HepG2 (cell line): ENCODE data around the gene MYORG. TPM values are rescaled to one million over a fixed set of nuclear protein-coding genes. Genes with fewer than 3 reads are reported as not detected.

Experiments
- ARID4A ChIP-seq: sonication (generic); formaldehyde crosslinking; IDR thresholded peaks from 2 replicates; pipeline ENCODE4 v1.5.0; 2020; ENCODE audit warnings: mild to moderate bottlenecking, missing genetic modification reagents, borderline replicate concordance
- FOSL1 ChIP-seq: sonication (generic); formaldehyde crosslinking; IDR thresholded peaks from 2 replicates; pipeline ENCODE4 v1.9.0; 2021; ENCODE audit warnings: missing genetic modification reagents, borderline replicate concordance
- NFE2L1 ChIP-seq: sonication (generic); formaldehyde crosslinking; IDR thresholded peaks from 2 replicates; pipeline ENCODE4 v1.4.0; 2020; ENCODE audit warnings: missing genetic modification reagents, mild to moderate bottlenecking, borderline replicate concordance
- RERE ChIP-seq: IDR thresholded peaks from 2 replicates; pipeline ENCODE4 v1.6.1; 2016; ENCODE audit warnings: low read depth, missing genetic modification reagents, missing compliant biosample characterization
- RNF219 ChIP-seq: sonication (generic); formaldehyde crosslinking; IDR thresholded peaks from 2 replicates; pipeline ENCODE4 v1.5.0; 2020; ENCODE audit warnings: mild to moderate bottlenecking, missing genetic modification reagents
- SALL1 ChIP-seq: sonication (generic); formaldehyde crosslinking; IDR thresholded peaks from 2 replicates; pipeline ENCODE4 v1.8.0; 2022; ENCODE audit warnings: mild to moderate bottlenecking, missing genetic modification reagents
- SAP130 ChIP-seq: IDR thresholded peaks from 2 replicates; pipeline ENCODE4 v1.6.1; 2016; ENCODE audit warnings: low read depth
- SIX1 ChIP-seq: sonication (generic); formaldehyde crosslinking; IDR thresholded peaks from 2 replicates; pipeline ENCODE4 v1.4.0; 2020; ENCODE audit warnings: missing genetic modification reagents, borderline replicate concordance
- SRSF1 ChIP-seq: fragments of 200-400 bp; formaldehyde crosslinking; optimal IDR thresholded peaks from 2 replicates; pipeline ENCODE3; 2017; ENCODE audit warnings: mild to moderate bottlenecking, low read depth, low read length, moderate library complexity
- TCF7L2 ChIP-seq: IDR thresholded peaks from 2 replicates; pipeline ENCODE4 v1.6.1; 2011; ENCODE audit warnings: mild to moderate bottlenecking, low read depth, low read length, moderate library complexity
- ZFP36 ChIP-seq: fragments of 150-350 bp; IDR thresholded peaks from 2 replicates; pipeline ENCODE4 v1.6.1; 2018; ENCODE audit warnings: borderline replicate concordance, low read length, low read depth; ENCODE audit not compliant: partially characterized antibody
- ZNF17 ChIP-seq: sonication (generic); formaldehyde crosslinking; IDR thresholded peaks from 2 replicates; pipeline ENCODE4 v1.5.0; 2020; ENCODE audit warnings: mild to moderate bottlenecking, missing genetic modification reagents
- ZNF253 ChIP-seq: sonication (generic); formaldehyde crosslinking; IDR thresholded peaks from 2 replicates; pipeline ENCODE4 v1.8.0; 2022; ENCODE audit warnings: mild to moderate bottlenecking, missing genetic modification reagents, borderline replicate concordance
- ZNF460 ChIP-seq: sonication (generic); formaldehyde crosslinking; IDR thresholded peaks from 2 replicates; pipeline ENCODE4 v1.5.1; 2020; ENCODE audit warnings: missing genetic modification reagents, mild to moderate bottlenecking, borderline replicate concordance
- ZNF567 ChIP-seq: sonication (generic); formaldehyde crosslinking; IDR thresholded peaks from 2 replicates; pipeline ENCODE4 v1.8.1; 2023; ENCODE audit warnings: mild to moderate bottlenecking, missing genetic modification reagents, borderline replicate concordance
- ZNF761 ChIP-seq: sonication (generic); formaldehyde crosslinking; conservative IDR thresholded peaks from 2 replicates; pipeline ENCODE4 v1.4.0; 2020; ENCODE audit warnings: mild to moderate bottlenecking, missing genetic modification reagents
- ZNF792 ChIP-seq: IDR thresholded peaks from 2 replicates; pipeline ENCODE4 v1.6.1; 2016
- polyA plus RNA-seq, 8 experiments: library from polyadenylated mRNA; depleted of rRNA in 3 of 8; stranded (reverse) in 7 of 8; unstranded in 1 of 8; fragments of >200 nt; fragmentation: Illumina TruSeq in 4 of 8; extraction: Trizol in 4 of 8; gene quantifications; 2 replicates each; pipeline versions ENCODE4 v1.2.1 to v1.2.3, GENCODE V29; 2011 to 2016; ENCODE audit warnings: low read depth in 4 of 8, missing spikeins in 1 of 8, mixed read lengths in 1 of 8; ENCODE audit not compliant: insufficient read depth in 1 of 8
- total RNA-seq, 5 experiments: library from RNA; depleted of rRNA; stranded (reverse); fragments of >200 nt; fragmentation: Illumina TruSeq; extraction: Trizol; gene quantifications; 2 replicates each; pipeline ENCODE4 v1.2.3, GENCODE V29; 2016; ENCODE audit warnings: low read depth in 1 of 5

Gene MYORG
- total and polyA plus RNA-seq, 2 of the 13 experiments (the other 11 are each of a cell fraction or from before 2014, with no cell fraction given) = 11.1 to 22.4 TPM

GRCh38 chr9:34413231-34413852 is 36.6 kb upstream of the MYORG start (continued):
- TF ChIP-seq ZNF460 (CRISPR knock-in tag) = no peak
- TF ChIP-seq SALL1 = peak; percentile 28; the same call in 1 of the 2 replicates
- no peak for TF ChIP-seq SRSF1
- TF ChIP-seq ZNF792 (CRISPR knock-in tag) = 0 out of 2 replicates have a peak, but pooled peaks have one; percentile 56
- peak; percentile 66 for TF ChIP-seq SAP130 (CRISPR knock-in tag)
- no peak for TF ChIP-seq RNF219 (CRISPR knock-in tag)
- no peak for TF ChIP-seq ZNF761 (CRISPR knock-in tag)
- TF ChIP-seq SIX1 = no peak
- no peak for TF ChIP-seq ZNF17 (CRISPR knock-in tag)
- peak; percentile 28; the same call in 1 of the 2 replicates for TF ChIP-seq ARID4A (CRISPR knock-in tag)
- no peak for TF ChIP-seq ZNF567
- no peak for TF ChIP-seq ZFP36
- no peak for TF ChIP-seq RERE (CRISPR knock-in tag)
- TF ChIP-seq ZNF253 (CRISPR knock-in tag) = no peak
- no peak for TF ChIP-seq NFE2L1
- no peak for TF ChIP-seq FOSL1
- no peak for TF ChIP-seq TCF7L2
